CD4-positive, CD25-positive, alpha-beta regulatory T cell (primary cell): ENCODE measurements around the gene BUB1B. TPM values are rescaled to one million over a fixed set of nuclear protein-coding genes. Genes with fewer than 3 reads are reported as not detected.
"Not testable (repeated sequence)": the region's sequence is repeated elsewhere in the genome, so short reads cannot be mapped to it uniquely, and the experiment has no call there.

Source experiments
- ATAC-seq, 2 donors: fragments of 150-1000 bp; cut with Tn5 transposase; one replicate each; pipeline ENCODE4 v1.10.0; 2021; ENCODE audit warnings: low read depth in 2 of 2, moderate number of reproducible peaks in 2 of 2, moderate library complexity in 1 of 2
- DNase-seq, 3 donors: peaks; one replicate each; pipeline versions ENCODE4 v3.0.0 to v3.0.0-alpha.2; 2012 to 2022; ENCODE audit warnings: mixed read lengths in 1 of 3
- H3K27ac ChIP-seq: one replicate; pipeline ENCODE4 v1.7.0; 2013; ENCODE audit warnings: mild to moderate bottlenecking, low read length; ENCODE audit not compliant: insufficient read depth, poor library complexity, severe bottlenecking
- H3K27me3 ChIP-seq: one replicate; pipeline ENCODE4 v1.7.0; 2013; ENCODE audit warnings: low read length; ENCODE audit not compliant: control insufficient read depth, insufficient read depth
- H3K36me3 ChIP-seq: one replicate; pipeline ENCODE4 v1.7.0; 2013; ENCODE audit warnings: mild to moderate bottlenecking, low read length, moderate library complexity; ENCODE audit not compliant: control insufficient read depth, insufficient read depth
- H3K4me1 ChIP-seq: 2 replicates; pipeline ENCODE4 v1.7.0; 2013; ENCODE audit warnings: mild to moderate bottlenecking, low read length; ENCODE audit not compliant: insufficient read depth, control insufficient read depth, poor library complexity, severe bottlenecking
- H3K4me3 ChIP-seq: one replicate; pipeline ENCODE4 v1.7.0; 2013; ENCODE audit warnings: low read depth, mild to moderate bottlenecking, low read length, moderate library complexity
- H3K9me3 ChIP-seq, 2 experiments: 1 replicate in 1 of 2; 2 replicates in 1 of 2; pipeline ENCODE4 v1.7.0; 2013; ENCODE audit warnings: low read length in 2 of 2, mild to moderate bottlenecking in 1 of 2, moderate library complexity in 1 of 2; ENCODE audit not compliant: control insufficient read depth in 2 of 2
- H3K27ac Mint-ChIP-seq, 3 donors: one replicate each; pipeline ENCODE4 v1.8.0; 2020 to 2022; ENCODE audit warnings: mild to moderate bottlenecking in 3 of 3, mixed read lengths in 3 of 3, moderate library complexity in 2 of 3
- H3K27me3 Mint-ChIP-seq: one replicate; pipeline ENCODE4 v1.8.0; 2022; ENCODE audit warnings: mild to moderate bottlenecking, mixed read lengths
- H3K36me3 Mint-ChIP-seq: one replicate; pipeline ENCODE4 v1.8.0; 2020; ENCODE audit warnings: mixed read lengths
- H3K4me1 Mint-ChIP-seq, 4 donors: one replicate each; pipeline ENCODE4 v1.8.0; 2020 to 2022; ENCODE audit warnings: mixed read lengths in 4 of 4, mild to moderate bottlenecking in 1 of 4
- H3K4me3 Mint-ChIP-seq, 4 donors: one replicate each; pipeline ENCODE4 v1.8.0; 2020 to 2022; ENCODE audit warnings: mild to moderate bottlenecking in 4 of 4, mixed read lengths in 4 of 4, moderate library complexity in 3 of 4
- H3K9me3 Mint-ChIP-seq, 7 donors: one replicate each; pipeline ENCODE4 v1.8.0; 2020 to 2022; ENCODE audit warnings: mixed read lengths in 7 of 7, mild to moderate bottlenecking in 3 of 7, moderate library complexity in 2 of 7
- polyA plus RNA-seq, 4 donors: library from polyadenylated mRNA; unstranded; fragments of 300-500 nt; fragmentation: Illumina TruSeq; gene quantifications; one replicate each; pipeline ENCODE4 v1.2.3, GENCODE V29; 2021
- total RNA-seq: library from RNA; stranded (reverse); gene quantifications from one replicate; pipeline ENCODE4 v1.2.3, GENCODE V29; 2022

The BUB1B gene
- total and polyA plus RNA-seq, 5 donors from 2014 or later, result 0.37 to 4.8 (median 1.5) TPM; not detected in 1

DNA sequence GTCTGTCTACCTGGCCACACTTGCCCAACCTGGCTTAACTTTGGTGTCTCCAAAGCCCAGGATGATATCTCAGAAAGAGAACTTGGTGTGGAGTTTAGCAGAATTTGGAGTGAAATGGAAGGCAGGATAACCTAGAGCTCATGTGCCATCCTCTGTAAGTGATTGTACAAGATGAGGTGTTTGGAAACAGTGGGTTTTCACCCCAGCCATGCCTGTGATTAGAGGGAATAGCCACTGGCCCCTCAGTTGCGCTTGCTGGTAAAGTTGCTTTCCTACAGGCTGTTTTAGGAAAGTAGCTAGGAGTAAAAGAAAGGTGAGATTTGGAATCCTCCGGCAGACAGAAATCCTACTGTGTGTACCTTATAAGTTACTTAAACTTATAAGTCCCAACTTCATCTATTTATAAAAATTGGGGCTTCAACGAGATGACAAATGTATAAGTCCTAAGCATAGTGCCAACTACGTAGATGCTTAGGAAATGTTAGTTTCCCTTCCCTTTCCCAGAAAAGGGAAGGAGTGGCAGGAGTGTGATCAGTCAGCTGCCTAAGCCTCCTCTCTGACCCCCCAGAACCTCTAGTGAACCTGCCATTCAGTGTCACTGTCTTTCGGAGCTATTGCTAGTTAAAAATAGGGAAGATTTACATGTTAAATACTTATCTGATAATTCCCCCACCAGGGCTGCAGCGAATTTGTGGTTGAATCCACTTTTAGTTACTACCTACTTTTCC lies 38.8 kb upstream of the BUB1B start:
- H3K27ac Mint-ChIP-seq, result no peak overlapping the region
- Histone ChIP-seq H3K4me3 (no peak overlapping the region), H3K27ac (no peak overlapping the region), H3K27me3 (no peaks in the 10 kb centered on the region), H3K4me1 (no peaks in the 10 kb centered on the region), H3K9me3 (no peaks in the 10 kb centered on the region), H3K36me3 (no peaks in the 10 kb centered on the region)
- DNase-seq (no peak), ATAC-seq (no peak)
- H3K4me3 Mint-ChIP-seq, result no peak overlapping the region
- no peaks in the 10 kb centered on the region for H3K36me3 Mint-ChIP-seq
- H3K27me3 Mint-ChIP-seq, result peaks cover 12% of the 10 kb centered on the region
- H3K9me3 Mint-ChIP-seq, result no peaks in the 10 kb centered on the region
- H3K4me1 Mint-ChIP-seq, result peaks cover 0 to under 1% (median 0%) of the 10 kb centered on the region in 4 donors

DNA sequence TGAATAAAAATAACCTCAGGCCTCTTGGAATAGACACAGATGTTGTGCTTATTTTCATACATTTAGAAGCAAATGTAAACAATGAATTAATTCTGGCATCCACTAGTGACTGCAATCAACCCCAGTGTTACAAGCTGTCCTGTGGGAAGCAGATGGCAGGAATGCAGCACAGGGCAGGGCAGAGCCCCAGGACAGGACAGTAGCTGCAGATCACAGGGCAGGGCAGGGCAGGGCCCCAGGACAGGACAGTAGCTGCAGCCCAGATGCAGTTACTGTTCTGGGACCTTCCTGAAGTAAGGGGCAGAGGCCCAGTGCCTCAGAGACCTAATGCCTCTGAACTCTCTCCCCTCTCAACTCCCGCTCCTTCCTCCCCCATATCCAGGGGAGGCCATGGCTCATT lies 37.9 kb upstream of the BUB1B start:
- H3K27me3 Mint-ChIP-seq, result peaks cover 12% of the 10 kb centered on the region
- not testable (repeated sequence) for ATAC-seq, H3K9me3 Mint-ChIP-seq, H3K4me1 Mint-ChIP-seq, H3K36me3 Mint-ChIP-seq, H3K27me3 ChIP-seq, H3K27ac ChIP-seq, H3K36me3 ChIP-seq, DNase-seq, H3K9me3 ChIP-seq, H3K4me3 Mint-ChIP-seq, H3K4me1 ChIP-seq, H3K4me3 ChIP-seq, H3K27ac Mint-ChIP-seq

DNA sequence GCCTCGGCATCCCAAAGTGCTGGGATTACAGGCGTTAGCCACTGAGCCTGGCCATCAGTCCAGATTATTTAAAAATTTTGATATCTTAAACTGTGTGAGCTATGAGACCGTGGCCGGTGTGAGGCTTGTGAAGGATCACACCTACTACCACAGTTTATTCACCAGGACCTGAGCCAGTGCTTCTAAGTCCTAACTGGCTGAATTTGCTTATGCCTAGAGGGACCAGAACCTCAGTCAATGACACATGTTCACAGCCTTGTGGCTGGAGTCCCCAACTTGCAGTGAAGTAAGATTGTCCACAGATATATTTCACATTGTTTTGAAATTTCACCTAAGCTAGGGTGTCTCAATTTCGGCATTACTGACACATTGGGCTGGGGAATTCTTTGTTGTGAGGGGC lies 37.0 kb upstream of the BUB1B start:
- not testable (repeated sequence) for H3K4me3 ChIP-seq, H3K36me3 ChIP-seq, H3K4me1 Mint-ChIP-seq, H3K36me3 Mint-ChIP-seq, H3K27ac ChIP-seq, DNase-seq, H3K27me3 ChIP-seq, H3K9me3 ChIP-seq, H3K4me1 ChIP-seq, H3K4me3 Mint-ChIP-seq, ATAC-seq, H3K9me3 Mint-ChIP-seq
- peak overlapping the region in 1 of 3 donors; percentile 46 for H3K27ac Mint-ChIP-seq
- H3K27me3 Mint-ChIP-seq, result peaks cover 12% of the 10 kb centered on the region

DNA sequence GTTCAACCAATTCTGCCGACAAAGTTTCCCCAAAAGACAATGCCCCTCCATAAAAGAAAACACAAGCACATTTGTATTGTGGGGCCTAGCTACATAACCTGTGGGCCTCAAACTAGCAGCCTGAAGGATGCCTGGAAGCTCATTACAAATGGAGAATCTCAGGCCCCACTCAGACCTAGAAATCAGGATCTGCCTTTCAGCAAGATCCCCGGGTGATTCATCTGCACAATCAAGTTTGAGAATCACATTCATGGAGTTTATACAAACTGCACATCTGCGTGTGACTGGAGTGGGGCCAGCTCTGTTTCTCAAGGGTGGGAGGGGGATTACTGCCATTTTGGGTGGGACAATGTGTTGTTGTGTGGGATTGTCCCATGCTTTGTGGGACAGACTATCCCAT lies 36.5 kb upstream of the BUB1B start:
- H3K9me3 ChIP-seq, H3K36me3 ChIP-seq, H3K27me3 ChIP-seq, H3K27ac ChIP-seq, H3K4me3 ChIP-seq, DNase-seq, H3K36me3 Mint-ChIP-seq, H3K4me1 ChIP-seq, H3K9me3 Mint-ChIP-seq, H3K27ac Mint-ChIP-seq, ATAC-seq, H3K4me1 Mint-ChIP-seq, H3K4me3 Mint-ChIP-seq: not testable (repeated sequence)
- H3K27me3 Mint-ChIP-seq, result peaks cover 14% of the 10 kb centered on the region

DNA sequence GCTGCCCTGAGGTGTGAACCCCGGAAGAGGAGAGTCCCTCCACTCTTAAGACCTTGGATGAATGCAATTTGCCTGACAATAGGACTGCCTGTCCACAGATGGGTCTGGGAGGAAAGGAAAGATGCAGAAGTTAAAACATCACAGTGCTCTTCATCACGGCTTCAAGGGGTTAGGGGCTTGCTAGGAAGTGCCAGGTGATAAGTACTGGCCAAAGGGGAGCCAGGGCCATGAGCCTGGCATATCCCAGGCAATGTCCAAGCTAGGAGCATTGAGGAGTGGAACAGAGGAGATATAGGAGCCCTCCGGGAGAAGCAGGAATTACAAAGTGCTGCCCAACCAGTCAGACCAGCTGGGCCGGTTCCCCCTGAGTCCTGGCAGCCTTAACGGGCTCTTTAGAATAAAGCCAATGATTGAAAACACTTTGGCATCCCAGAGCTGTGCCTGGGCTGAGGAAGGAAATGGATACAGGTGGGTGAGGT lies 36.0 kb upstream of the BUB1B start:
- not testable (repeated sequence) for H3K36me3 Mint-ChIP-seq, DNase-seq

DNA sequence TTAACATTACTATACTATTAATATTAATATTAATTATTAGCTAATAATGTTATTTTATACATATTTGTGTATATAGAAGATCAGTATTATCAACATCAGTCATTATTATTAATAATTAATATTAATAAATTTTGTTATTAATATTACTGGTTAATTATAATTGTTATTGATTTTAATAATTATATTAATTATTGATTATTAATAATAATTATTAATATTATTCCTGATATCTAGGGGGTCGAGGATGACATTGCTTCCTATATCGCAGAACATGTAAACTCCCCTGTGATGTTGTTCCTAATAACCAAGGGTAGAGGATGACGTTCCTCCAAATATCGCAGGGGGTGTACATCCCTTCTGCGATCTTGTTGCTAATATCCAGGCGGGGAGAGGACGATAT lies 34.9 kb upstream of the BUB1B start:
- no peaks in the 10 kb centered on the region for H3K36me3 Mint-ChIP-seq
- peaks cover 12% of the 10 kb centered on the region for H3K27me3 Mint-ChIP-seq
- Histone ChIP-seq H3K27me3 (peaks cover 2% of the 10 kb centered on the region), H3K36me3 (no peaks in the 10 kb centered on the region), H3K27ac (no peak overlapping the region), H3K4me1 (no peaks in the 10 kb centered on the region), H3K4me3 (no peak overlapping the region), H3K9me3 (no peaks in the 10 kb centered on the region)
- no peaks in the 10 kb centered on the region for H3K4me1 Mint-ChIP-seq
- H3K27ac Mint-ChIP-seq, result no peak overlapping the region
- no peak for ATAC-seq
- H3K4me3 Mint-ChIP-seq, result no peak overlapping the region
- no peak for DNase-seq
- H3K9me3 Mint-ChIP-seq, result no peaks in the 10 kb centered on the region

More for the DNA sequence above, 36.0 kb upstream of the BUB1B start:
- H3K9me3 ChIP-seq, H3K27ac ChIP-seq, H3K27me3 ChIP-seq, ATAC-seq, H3K4me1 Mint-ChIP-seq, H3K27ac Mint-ChIP-seq, H3K4me3 ChIP-seq, H3K36me3 ChIP-seq, H3K4me3 Mint-ChIP-seq, H3K9me3 Mint-ChIP-seq, H3K4me1 ChIP-seq: not testable (repeated sequence)
- peaks cover 18% of the 10 kb centered on the region for H3K27me3 Mint-ChIP-seq

DNA sequence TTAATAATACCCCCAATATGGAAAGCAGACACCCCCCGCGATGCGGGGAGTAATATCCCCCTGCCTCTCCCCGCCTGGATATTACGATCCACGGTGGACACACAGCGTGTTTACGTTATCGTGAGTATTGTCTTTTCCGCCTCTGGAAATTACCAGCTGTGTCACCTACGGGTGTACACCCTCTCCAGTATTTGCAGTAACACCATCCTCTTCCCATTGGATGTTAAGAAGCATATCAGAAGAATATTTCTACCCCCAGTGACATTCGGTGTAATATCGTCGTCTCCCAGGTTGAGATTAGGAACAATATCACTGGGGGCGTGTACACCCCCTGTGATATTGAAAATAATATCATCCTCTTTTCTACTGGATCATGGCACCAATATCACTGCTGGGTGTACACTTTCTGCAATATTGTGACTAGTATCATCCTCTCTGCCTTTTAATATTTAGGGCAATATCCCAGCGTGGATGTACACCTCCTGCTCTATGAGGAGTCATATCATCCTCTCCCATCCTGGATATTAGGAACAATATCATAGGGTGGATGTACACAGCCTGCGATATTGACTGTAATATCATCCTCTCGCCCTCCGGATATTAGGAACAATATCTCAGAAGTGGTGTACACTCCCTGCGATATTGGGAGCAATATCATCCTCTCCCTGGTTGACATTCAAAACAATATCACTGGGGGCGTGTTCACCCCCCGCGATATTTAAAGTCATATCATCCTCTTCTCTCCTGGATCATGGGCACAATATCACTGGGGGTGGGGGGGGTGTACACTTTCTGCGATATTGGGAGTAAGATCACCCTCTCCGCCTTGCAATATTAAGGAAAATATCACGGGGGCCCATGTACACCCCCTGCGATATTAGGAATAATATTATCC lies 31.9 kb upstream of the BUB1B start:
- no peak overlapping the region for H3K27ac ChIP-seq
- Mint-ChIP-seq H3K4me3 (no peak overlapping the region), H3K27ac (no peak overlapping the region), H3K4me1 (no peaks in the 10 kb centered on the region), H3K27me3 (peaks cover 6% of the 10 kb centered on the region), H3K36me3 (no peaks in the 10 kb centered on the region), H3K9me3 (no peaks in the 10 kb centered on the region)
- DNase-seq (peak in 2 of 3 donors; percentile 52 to 65), ATAC-seq (no peak)
- peaks cover 2% of the 10 kb centered on the region for H3K27me3 ChIP-seq
- H3K36me3 ChIP-seq, result no peaks in the 10 kb centered on the region
- no peaks in the 10 kb centered on the region for H3K9me3 ChIP-seq
- H3K4me1 ChIP-seq, result no peaks in the 10 kb centered on the region
- no peak overlapping the region for H3K4me3 ChIP-seq
